NCI-H1436 (cell line): ENCODE measurements around the gene ABHD12.

Source experiments
- DNase-seq: peaks from one replicate; lab custom pipeline; 2025; lab: John Stamatoyannopoulos, UW

The ABHD12 gene

GRCh38 chr20:25257130-25257529 is 133.5 kb downstream of the ABHD12 start:
- DNase-seq = no peak

GRCh38 chr20:25256226-25256859 is 134.3 kb downstream of the ABHD12 start:
- DNase-seq = no peak

GRCh38 chr20:25254986-25255680 is 135.5 kb downstream of the ABHD12 start:
- DNase-seq = no peak

GRCh38 chr20:25254571-25254970 is 136.1 kb downstream of the ABHD12 start:
- DNase-seq = no peak

- no peak for DNase-seq
These were observed 136.9 kb downstream of the ABHD12 start for GRCh38 chr20:25253606-25254275.

GRCh38 chr20:25252686-25253421 is 137.8 kb downstream of the ABHD12 start:
- no peak for DNase-seq

GRCh38 chr20:25252230-25252651 is 138.4 kb downstream of the ABHD12 start:
- no peak for DNase-seq

- DNase-seq = no peak
These were observed 139.1 kb downstream of the ABHD12 start for GRCh38 chr20:25251558-25251957.

GRCh38 chr20:25251019-25251418 is 139.6 kb downstream of the ABHD12 start:
- DNase-seq = no peak

- no peak for DNase-seq
These were observed 140.1 kb downstream of the ABHD12 start for GRCh38 chr20:25250508-25250907.
